HG02852 (cell line): ENCODE measurements around the gene LRSAM1.

Source experiments
- ATAC-seq: cut with Tn5 transposase; IDR thresholded peaks from one replicate; pipeline ENCODE4 v1.9.1; 2021; ENCODE audit warnings: mild to moderate bottlenecking, moderate library complexity; ENCODE audit not compliant: unreplicated experiment

The LRSAM1 gene

DNA sequence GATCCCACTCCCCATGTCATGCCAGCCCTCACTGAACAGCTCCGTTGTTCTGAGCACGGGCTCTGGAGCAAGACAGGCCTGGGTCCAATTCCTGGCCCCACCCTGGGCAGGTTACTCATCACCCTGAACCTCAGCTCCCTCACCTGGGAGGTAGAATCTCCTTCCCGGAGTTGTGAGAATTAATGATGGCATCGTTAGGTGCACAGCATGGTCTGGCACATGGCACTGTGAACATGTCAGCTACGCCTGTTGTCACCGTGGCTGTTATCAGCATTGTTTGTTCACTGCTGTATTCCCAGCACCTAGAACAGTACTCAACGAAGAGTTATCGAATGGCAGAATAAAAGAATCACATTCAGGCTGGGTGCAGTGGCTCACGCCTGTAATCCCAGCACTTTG lies 43.0 kb downstream of the LRSAM1 start:
- ATAC-seq = no peak

DNA sequence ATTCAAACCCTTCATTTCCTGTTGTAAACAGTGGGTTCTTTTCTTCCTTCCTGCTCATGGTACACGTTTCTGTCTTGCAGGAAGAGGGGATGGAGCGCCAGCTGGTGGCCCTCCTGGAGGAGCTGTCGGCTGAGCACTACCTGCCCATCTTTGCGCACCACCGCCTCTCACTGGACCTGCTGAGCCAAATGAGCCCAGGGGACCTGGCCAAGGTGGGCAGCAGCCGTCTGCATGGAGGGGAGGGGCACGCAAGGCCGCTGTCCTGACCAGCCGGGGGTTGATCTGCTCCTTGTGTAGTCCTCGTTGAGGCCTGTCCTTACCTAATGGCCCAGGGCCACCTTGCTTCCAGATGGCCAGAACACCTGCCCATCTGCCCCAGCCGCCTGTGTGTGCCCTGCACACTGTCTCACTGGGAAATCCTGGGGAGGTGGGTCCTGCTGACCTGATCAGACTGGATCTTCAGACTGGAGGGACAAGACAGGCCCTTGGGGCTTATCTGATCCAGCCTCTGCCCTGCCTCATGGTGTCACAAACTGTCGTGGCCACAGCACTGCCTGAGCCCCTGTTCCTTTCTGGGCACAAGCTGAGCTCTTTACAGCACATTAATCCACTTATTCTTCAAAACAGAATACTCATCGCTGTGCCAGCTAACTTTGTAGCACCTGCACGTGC lies 44.7 kb downstream of the LRSAM1 start:
- ATAC-seq = no peak

DNA sequence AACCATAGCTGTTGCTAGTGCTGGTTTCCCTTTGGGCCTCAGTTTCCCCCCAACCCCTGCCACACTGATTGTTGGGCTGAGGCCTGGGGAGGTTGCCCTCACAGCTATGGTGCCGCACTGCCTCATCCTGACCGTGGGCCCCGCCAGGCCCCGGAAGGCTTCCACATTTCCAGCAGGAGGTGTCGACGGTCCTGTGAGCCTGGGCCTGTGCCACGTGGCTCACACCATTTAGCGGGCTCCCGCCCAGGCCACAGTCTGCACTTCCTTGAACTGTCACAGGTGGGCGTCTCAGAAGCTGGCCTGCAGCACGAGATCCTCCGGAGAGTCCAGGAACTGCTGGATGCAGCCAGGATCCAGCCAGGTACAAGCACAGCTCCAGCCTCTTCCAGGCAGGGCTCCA lies 45.7 kb downstream of the LRSAM1 start:
- no peak for ATAC-seq

DNA sequence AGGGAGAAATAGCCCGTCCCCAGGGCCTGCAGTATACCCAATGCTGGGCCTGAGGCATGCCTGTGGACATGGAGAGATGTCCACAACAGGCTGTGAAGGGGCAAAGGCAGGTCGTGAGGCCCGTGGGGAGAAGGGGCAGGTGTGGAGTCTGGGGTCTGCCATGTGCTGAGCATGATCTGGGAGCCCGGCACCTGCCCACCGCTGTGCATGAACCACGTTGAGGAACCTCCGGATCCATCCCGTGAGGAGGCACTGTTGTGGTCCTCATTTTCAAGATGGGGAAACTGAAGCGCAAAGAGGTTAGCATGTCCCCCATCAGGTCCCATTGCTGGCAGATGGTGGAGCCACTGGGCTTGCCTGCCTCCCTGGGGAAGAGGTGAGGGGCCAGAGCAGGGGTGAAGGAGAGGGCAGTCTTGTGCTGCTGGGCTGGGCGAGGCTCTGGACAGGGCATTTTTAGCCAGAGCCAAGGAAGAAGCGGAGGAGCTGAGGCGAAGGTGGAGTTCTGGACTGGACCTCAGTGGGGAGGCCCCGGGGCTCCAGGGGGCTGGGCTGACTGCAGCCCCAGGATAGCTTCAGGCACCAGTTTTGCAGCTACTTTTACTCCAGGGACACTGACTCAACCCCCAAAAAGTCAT lies 46.5 kb downstream of the LRSAM1 start:
- ATAC-seq = no peak

DNA sequence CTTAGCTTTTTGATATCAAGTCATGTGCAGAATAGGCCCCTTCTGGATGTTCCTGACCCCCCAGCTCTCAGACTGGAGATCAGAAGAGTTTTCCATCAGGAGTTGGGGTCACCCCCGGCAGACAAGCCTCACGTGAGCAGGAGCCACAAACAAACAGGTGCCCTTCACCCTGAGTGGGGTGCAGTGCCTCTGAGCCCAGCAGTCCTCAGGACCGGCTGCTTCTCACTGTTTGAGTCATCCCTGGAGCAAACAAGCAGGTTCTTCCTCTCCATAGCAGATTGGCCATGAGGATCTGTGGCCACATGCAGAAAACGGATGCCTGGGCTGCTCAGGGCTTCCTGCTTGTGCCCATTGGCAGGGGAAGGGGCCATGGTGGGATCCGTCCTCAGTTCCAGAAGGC lies 47.0 kb downstream of the LRSAM1 start:
- no peak for ATAC-seq

DNA sequence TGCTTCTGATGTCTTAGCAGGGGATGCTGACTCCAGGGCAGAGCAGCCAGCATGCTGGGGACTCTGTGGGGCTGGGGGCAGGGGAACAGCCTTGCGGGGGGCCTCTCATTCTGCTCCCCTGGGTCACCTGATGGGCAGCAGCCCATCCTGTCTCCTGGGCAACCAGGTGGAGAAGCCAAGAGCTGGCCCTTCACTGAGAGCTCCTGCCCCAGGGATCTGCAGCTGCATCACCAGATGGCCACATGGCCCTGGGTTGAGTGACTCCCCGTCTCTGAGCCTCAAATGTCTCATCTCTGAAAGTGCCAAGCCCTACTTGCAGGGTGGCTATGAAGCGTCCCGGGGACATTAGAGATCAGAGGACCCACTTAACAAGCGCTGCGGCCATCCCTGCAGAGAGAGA lies 49.1 kb downstream of the LRSAM1 start:
- ATAC-seq = no peak

DNA sequence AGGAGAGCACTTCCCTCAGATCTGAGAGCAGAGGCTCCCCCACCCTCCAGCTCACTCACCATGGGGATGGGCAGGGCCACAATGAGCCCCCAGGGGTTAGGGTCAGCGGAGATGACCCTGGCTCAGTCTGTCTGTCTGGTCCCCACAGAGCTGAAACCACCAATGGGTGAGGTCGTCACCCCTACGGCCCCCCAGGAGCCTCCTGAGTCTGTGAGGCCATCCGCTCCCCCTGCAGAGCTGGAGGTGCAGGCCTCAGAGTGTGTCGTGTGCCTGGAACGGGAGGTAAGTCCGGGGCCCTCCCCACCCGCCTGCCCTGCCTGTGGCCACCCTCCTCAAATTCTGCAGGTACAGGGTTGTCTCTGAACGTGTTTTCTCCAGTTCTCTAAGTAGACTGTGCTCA lies 49.6 kb downstream of the LRSAM1 start:
- no peak for ATAC-seq

DNA sequence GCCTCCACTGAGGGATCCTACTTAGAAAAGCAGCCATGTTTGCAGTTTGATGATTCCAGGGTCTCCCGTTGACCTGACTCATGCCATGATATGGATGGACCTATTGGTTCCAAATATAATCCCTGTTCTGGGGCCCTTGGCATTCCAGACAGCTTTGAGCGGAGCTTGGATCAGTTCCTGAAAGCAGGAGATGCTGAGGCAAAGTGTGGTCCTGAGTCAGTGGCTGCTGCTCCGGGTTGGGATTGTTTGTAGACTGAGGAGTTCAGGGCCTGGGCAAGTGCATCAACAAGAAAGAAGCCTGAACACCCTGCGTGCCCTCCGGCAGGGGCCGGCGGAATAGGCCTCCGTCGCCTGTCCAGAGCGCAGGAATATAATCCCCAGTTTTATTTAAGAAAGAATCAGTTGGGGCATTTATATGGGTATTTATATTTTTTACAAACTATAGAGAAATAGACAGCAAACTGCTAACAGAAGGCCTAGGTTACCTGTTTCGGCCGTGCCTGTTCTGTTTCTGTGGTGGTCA lies 50.6 kb downstream of the LRSAM1 start:
- no peak for ATAC-seq

DNA sequence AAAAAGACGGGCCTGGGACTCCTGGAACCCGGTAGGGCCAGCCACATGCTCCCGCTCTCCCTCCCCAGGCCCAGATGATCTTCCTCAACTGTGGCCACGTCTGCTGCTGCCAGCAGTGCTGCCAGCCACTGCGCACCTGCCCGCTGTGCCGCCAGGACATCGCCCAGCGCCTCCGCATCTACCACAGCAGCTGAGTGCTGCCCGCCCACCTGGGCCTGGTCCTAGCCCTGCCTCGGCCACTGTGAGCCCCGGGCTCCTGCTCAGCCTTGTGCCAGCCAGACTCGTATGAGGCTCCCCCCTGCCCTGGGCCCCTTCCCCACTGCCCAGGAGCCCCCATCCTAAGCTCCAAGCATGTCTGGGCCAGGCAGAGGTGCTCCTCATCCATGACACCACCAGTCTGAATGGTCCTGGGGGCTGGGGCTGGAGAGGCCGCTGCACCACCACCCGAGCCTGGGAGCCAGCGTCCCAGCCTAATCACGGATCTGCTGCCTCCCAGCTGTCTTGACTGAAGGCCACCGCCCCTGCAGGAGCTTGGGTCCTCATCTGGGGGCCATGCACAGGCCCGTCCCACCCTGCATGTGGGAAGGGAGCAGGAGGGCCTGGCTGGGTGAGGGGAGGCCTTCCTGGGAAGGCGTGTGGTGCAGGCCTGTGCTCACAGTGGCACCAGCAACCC lies 51.5 kb downstream of the LRSAM1 start:
- ATAC-seq = no peak

DNA sequence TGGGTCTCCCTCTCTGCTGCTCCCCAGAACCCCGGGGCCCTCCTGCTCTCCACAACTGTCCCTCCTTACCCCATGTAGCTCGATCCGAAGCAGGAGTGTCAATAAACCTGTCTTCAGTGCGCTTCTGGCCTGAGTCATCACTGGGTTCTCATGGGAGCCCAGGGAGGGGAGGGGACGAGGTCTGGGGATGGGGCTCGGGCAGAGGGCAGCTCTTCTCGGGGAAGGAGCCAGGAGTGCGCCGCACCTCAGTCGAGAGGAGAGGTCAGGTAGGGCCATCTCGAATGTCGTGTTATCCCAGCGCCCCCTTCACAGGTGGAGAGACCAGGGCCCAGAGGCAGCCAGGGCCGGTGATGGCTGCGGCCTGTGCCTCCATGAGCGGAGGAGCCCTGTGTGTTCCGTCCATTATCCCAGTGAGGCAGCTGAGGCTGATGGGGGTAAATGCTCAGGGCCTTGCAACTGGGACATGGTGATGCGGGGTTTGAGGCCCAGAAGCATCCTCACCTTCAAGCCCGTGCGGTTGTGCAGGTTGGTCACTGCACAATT lies 52.1 kb downstream of the LRSAM1 start:
- ATAC-seq = no peak

DNA sequence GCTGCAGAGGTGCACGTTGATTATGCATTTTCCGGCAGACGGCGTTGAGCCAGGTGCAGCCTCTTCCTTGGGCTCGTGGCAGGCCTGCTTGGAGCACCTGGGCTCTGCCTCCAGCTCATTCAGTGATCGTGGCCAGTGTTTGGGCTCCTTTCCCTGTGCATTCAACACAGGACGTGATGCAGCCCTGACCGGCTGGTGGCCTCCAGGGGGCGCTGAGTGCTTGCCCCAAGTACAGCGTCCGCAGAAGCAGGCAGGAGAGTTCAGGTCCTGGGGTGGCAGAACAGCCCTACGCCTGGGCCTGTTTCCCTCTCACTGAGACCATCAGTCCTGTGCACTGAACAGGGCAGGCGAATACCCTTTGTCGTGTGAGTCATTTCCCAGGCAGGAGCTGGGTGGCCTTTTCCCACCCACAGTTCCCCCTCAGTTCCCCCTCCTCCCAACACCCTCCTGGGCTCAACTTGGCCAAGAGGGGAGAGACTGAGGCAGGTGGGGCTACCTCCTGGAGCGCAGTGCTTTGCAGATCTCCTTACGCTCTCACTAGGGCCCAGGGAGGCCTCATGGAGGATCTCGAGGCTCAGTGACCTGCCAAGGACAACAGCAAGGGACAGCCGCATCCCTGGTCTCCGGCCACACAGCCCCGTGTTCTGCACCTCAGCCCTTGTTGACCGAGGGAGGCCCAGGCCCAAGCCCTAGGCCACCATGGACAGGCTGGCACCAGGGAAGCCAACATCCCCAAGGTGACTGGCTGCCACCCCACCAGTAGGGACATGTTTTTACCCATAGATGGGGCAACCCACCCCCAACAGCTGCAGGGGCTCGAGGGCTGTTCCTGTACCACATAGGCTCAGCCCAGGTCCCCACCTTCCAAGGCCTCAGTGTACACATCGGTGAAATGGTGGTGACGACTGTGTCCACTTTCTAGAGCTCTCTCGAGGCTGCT lies 52.9 kb downstream of the LRSAM1 start:
- ATAC-seq = no peak

DNA sequence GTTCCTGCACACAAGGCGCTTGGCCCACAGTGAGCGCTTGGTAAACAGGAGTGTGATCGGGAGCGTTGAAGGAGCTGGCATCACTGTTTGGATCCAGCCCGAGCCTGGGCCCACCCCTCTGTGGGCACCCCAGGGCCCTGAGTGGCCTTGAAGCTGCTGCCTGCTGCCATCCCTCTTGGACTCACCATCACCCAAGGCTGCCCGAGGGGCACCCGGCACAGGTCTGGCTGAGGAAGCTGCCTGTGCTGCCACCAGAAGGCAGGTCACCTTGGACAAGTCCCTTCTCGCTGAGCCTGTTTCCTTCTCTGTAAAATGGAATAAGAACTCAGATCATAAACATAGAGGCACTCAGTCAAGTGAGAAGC lies 53.6 kb downstream of the LRSAM1 start:
- no peak for ATAC-seq

DNA sequence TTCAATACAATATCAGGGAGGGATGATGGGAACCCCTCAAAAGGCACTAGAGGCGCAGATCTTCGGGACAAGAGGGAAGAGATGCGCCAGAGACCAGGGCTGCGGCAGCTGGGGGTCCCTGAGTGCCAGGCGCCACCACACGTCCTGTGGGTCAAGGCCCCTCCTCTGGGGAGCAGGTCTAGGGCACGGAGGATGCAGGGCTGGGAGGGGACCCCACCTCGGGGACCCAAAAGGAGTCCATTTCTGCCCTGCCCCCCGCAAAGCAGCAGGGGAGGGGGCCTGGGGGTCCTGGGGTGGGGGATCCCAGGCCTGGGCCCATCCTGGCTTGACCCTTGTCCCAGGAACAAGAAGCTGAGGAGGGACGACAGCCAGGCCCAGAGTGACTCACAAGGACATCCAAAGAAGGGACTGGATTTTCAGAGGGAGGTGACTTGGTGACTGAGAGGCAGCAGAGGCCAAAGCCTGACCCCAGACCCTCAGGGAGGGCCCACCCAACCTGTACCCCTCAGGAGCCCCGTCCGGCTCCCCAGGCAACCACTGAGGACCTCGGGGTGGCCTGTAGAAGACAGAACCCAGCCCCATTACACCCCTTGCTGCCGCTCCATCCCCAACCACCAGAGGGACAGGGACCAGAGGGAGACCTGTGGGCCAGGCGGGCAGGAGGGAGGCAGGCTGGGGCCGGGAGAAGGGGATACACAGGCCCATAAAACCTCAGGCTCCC lies 54.2 kb downstream of the LRSAM1 start:
- no peak for ATAC-seq

DNA sequence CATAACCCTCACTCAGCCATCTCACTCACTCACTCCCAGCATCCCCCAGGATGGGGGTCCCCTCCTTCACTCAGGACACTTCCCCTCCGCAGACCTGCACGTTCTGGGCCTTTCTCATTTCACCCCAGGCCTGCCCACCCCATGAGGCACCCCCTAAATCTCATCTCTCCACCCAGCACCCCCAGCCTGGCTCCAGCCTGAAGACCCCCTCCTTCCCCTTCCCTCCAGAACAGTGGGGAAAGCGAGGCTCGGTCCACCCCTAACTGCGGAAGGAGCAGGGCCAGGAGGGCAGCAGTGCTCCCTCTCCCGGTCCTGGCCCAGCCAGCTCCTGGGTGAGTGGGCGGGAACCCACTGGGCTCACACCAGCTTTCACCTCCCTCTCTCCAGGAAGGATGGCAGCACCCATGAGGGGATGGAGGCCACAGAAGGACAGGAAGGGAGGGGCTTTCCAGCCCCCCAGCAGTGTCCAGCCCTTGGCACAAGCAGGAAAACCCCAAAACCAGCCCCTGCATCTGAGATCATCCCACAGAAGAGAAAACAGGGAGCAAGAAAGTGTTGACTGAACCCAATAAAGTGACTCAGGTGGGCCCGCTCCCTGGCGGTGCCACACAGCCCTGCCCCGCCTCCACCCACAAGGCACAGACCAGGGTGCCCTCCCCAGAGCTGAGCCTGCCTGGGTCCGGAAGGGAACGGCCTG lies 55.0 kb downstream of the LRSAM1 start:
- ATAC-seq = no peak

DNA sequence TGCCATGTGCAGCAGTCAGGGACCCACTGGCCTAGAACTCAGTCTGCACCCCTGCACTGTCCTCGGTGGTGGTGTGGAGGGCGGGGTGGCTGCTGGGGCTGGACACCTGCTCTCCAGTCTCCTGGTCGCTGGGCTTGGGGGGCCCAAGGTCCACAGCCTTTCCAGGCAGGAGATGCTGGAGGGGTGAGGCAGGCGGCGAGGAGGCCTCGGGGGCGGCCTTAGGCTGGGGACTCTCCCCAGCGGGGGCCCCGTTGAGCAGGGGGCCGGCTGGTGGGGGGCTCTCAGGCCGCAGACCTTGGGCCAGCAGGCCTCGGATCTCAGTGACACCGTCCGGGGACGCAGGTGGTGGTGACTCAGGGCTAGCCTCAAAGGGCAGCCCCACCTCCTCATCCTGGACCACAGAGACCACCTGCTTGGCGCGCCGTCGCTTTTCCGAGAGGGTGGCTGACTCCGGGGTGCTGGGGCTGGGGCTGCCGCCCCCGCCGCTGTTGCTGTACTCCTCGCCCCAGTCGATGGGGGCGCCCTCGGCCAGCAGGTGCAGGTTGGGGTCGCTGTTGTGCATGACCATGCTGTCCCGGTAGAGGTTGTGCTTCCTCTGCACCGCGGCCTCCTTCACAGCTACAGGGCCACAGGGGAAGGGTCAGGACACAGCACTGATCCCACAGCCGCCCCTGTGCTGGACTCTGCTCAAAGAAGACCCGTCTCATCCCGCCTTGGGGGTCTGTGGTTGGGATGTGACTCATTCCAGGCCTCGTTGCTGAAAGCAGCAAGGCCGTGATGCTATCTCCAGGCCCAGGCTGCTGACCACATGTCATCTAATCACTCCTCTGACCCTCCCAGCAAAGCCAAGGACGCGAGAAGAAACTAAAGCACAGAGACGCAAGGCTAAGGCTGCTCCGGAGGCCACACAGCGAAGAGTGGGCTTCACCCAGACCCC lies 55.8 kb downstream of the LRSAM1 start:
- ATAC-seq = no peak

DNA sequence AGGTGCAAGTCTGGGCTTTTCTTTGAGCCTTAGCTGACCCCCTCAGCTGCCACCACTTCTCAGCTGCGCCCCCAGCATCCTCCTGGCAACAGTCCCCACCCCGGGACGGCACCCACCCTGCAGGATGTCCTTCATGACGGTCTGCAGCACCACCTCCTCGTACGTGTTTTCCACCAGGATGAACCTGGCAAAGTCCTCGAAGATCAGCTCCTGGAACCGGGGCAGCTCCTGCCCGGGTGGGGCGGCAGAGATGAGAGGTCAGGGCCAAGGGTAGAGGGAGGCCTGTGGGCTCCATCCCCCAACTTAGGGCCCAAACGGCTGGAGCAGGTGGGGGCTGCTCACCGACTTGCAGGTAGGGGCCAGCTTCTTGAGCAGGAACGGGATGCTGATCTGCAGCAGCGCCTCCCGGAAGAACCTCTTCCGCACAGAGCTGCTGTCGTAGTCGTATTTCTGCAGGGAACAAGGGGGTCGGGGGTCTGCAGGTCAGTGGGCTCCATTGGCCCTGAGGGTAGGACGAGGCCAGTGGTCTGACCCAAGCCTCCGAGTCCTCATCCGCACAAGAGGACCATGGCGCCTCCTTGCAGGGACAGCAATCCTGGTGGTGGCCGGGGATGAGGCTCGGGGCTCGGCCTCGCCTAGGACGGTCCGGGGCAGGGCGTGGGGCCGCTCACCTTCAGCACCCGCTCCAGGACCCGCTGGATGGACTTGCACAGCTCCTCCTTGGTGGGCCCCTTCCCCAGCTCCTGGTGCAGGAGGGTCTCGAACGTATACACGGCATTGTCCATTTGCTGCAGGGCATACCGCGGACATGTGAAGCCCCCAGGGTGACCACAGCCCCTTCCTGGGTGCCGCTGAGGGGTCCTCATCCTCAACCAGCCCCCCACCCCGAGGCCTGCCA lies 56.7 kb downstream of the LRSAM1 start:
- ATAC-seq = no peak

DNA sequence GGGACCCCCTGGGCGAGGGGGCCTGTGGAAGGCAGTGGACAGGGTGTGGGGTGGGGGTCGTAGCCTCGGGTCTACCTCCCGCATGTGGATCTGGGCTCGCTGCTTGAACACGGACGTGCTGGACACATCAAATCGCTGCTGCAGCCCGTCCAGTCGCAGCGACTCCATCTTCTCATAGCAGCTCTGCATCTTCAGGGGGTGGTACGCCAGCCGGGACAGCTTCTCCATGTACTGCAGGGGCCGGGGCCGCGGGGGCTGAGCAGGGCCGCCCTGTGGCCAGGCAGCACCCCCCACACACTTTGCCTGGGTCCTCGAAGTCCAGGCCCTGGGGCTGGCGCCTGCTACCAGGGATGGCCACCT lies 57.6 kb downstream of the LRSAM1 start:
- ATAC-seq = no peak
